Subcutaneous adipose tissue (tissue), 4 donors: ENCODE data around the gene TSC22D2. TPM values are rescaled to one million over a fixed set of nuclear protein-coding genes. Genes with fewer than 3 reads are reported as not detected.

Experiments
- total RNA-seq, 4 donors: library from RNA; depleted of rRNA; stranded (reverse); fragments of >200 nt; gene quantifications; one replicate each; pipeline ENCODE4 v1.1.0, GENCODE V29; 2016
- TF ChIP-seq, protein P1 (sequence below): fragments of 450-650 bp; IDR thresholded peaks from one replicate; pipeline ENCODE4 v1.5.1; 2016; ENCODE audit warnings: low read depth, mild to moderate bottlenecking, control low read depth, antibody characterized with exemption, moderate library complexity

TSC22D2 gene
- total RNA-seq, 4 donors from 2014 or later: 11.2 to 36.5 (median 18.0) TPM

- TF ChIP-seq, protein P1, sequence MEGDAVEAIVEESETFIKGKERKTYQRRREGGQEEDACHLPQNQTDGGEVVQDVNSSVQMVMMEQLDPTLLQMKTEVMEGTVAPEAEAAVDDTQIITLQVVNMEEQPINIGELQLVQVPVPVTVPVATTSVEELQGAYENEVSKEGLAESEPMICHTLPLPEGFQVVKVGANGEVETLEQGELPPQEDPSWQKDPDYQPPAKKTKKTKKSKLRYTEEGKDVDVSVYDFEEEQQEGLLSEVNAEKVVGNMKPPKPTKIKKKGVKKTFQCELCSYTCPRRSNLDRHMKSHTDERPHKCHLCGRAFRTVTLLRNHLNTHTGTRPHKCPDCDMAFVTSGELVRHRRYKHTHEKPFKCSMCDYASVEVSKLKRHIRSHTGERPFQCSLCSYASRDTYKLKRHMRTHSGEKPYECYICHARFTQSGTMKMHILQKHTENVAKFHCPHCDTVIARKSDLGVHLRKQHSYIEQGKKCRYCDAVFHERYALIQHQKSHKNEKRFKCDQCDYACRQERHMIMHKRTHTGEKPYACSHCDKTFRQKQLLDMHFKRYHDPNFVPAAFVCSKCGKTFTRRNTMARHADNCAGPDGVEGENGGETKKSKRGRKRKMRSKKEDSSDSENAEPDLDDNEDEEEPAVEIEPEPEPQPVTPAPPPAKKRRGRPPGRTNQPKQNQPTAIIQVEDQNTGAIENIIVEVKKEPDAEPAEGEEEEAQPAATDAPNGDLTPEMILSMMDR: no peak
Measured at GRCh38 chr3:150409512-150410310, 1.6 kb downstream of the TSC22D2 start.

- TF ChIP-seq, protein P1: no peak
Measured at GRCh38 chr3:150410311-150411105, 2.4 kb downstream of the TSC22D2 start.

GRCh38 chr3:150411106-150411460, 3.0 kb downstream of the TSC22D2 start:
- TF ChIP-seq, protein P1: no peak

DNA sequence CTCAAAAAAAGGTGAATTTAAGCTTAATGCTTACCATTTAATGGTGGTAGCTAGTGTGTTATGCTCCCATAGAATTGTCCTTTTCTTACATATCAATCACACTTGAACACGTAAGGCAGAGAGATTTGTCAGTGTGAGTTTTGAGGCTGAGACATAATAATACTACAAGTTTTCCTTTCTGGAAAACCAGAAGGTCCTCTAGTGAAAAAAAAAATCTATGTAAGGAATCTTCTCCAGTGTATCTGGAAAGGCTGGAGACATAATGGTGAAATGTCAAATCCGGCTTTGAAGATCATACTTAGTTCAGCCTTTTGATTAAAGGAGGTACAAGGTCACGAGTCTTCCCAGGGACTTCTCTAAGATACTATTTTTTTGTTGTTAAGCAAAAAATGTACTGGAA, 3.4 kb downstream of the TSC22D2 start:
- TF ChIP-seq, protein P1: no peak

DNA sequence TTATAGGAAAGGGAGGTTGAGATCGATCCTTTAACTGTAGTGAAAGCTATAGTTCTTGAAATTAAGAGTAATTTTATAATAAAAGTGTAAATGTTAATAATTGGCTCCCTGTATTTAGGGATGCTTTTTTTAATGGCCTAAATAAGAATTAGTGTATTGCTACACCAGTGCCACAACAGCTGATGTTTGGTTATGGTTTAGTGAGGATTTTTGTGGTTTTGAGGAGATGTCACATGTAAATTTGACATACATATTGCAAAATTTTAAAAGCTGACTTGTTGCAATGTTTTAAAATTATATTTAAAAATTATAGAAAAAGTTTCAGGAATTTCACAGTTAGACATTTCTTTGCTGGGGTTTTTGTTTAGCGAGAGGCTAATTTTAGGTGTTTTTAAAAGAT, 3.9 kb downstream of the TSC22D2 start:
- TF ChIP-seq, protein P1: no peak

- TF ChIP-seq, protein P1: no peak
Measured at GRCh38 chr3:150412561-150413231, 4.6 kb downstream of the TSC22D2 start.

- TF ChIP-seq, protein P1: no peak
Measured at GRCh38 chr3:150414258-150414657, 6.2 kb downstream of the TSC22D2 start.
